HCT116 (cell line): ENCODE measurements around the gene DGKB. TPM values are rescaled to one million over a fixed set of nuclear protein-coding genes. Genes with fewer than 3 reads are reported as not detected.
"Not testable (repeated sequence)": the region's sequence is repeated elsewhere in the genome, so short reads cannot be mapped to it uniquely, and the experiment has no call there.

Source experiments
- ATAC-seq: fragments of 200-7000 bp; cut with Tn5 transposase; 2 replicates; pipeline ENCODE4 v1.9.1; 2020; ENCODE audit warnings: mild to moderate bottlenecking, moderate library complexity
- BruUV-seq: library from RNA; stranded (reverse); fragments of 400-500 nt; replicated peaks from 2 replicates; lab custom pipeline; 2021; lab: Mats Ljungman, UMichigan
- CTCF ChIA-PET: fragments of 300-600 bp; sonication (Branson Sonifier 250); formaldehyde crosslinking; loops from one replicate; lab custom pipeline; 2021; ENCODE audit warnings: antibody characterized with exemption; lab: Charles Lee
- POLR2A ChIA-PET: fragments of 300-600, 350-600 bp; sonication (Branson Sonifier 250); formaldehyde crosslinking; loops from one replicate; lab custom pipeline; 2021; ENCODE audit warnings: antibody characterized with exemption; lab: Charles Lee
- RAD21 ChIA-PET, 2 experiments: fragments of 300-600 bp; sonication (Branson Sonifier 250); formaldehyde crosslinking; loops; one replicate each; lab custom pipeline; 2023; ENCODE audit warnings: low total read pairs in 2 of 2; ENCODE audit not compliant: uncharacterized antibody in 2 of 2, unreplicated experiment in 2 of 2, low non-redundant PET in 1 of 2; lab: Charles Lee
- DNase-seq: peaks from one replicate; pipeline ENCODE4 v3.0.0-alpha.2; 2010; ENCODE audit warnings: low read depth, low spot score
- H2AFZ ChIP-seq: fragments of 200-600 bp; shearing (Covaris generic), sonication (generic); 2 replicates; pipeline ENCODE4 v1.6.1; 2017; ENCODE audit warnings: low read depth, mixed run types, mixed read lengths, antibody characterized with exemption, low read length; ENCODE audit not compliant: poor library complexity, severe bottlenecking
- H3K27ac ChIP-seq: 2 replicates; pipeline ENCODE4 v1.5.1; 2012; ENCODE audit warnings: low read depth, low read length
- H3K27me3 ChIP-seq: fragments of 200-600 bp; sonication (generic); 2 replicates; pipeline ENCODE4 v1.6.1; 2016; ENCODE audit warnings: mixed run types, low read length, mixed read lengths; ENCODE audit not compliant: insufficient read depth
- H3K36me3 ChIP-seq, 2 experiments: fragments of 200-500 bp in 1 of 2; fragments of 200-600 bp in 1 of 2; sonication (Bioruptor generic) in 1 of 2; sonication (generic) in 1 of 2; 2 replicates each; pipeline versions ENCODE4 v1.5.1 to v1.6.1; 2014 to 2016; ENCODE audit warnings: low read length in 2 of 2, inconsistent platforms in 1 of 2, mixed read lengths in 1 of 2, mixed run types in 1 of 2; ENCODE audit not compliant: insufficient read depth in 2 of 2, control insufficient read depth in 1 of 2
- H3K4me1 ChIP-seq, 2 experiments: fragments of 200-600 bp in 1 of 2; sonication (generic) in 1 of 2; 2 replicates each; pipeline versions ENCODE4 v1.5.1 to v1.6.1; 2012 to 2017; ENCODE audit warnings: low read length in 2 of 2, inconsistent platforms in 1 of 2, mild to moderate bottlenecking in 1 of 2, mixed read lengths in 1 of 2, mixed run types in 1 of 2, moderate library complexity in 1 of 2; ENCODE audit not compliant: insufficient read depth in 2 of 2, control insufficient read depth in 1 of 2
- H3K4me2 ChIP-seq: fragments of 200-600 bp; sonication (generic); 2 replicates; pipeline ENCODE4 v1.6.1; 2017; ENCODE audit warnings: mixed run types, low read length, mixed read lengths
- H3K4me3 ChIP-seq, 2 experiments: fragments of 200-600 bp in 1 of 2; sonication (generic) in 1 of 2; replicated peaks in 1 of 2; 2 replicates each; pipeline ENCODE4 v1.5.1; 2011 to 2016; ENCODE audit warnings: low read length in 2 of 2, control low read depth in 1 of 2, low read depth in 1 of 2, mild to moderate bottlenecking in 1 of 2, mixed read lengths in 1 of 2, mixed run types in 1 of 2
- H3K79me2 ChIP-seq: fragments of 200-600 bp; sonication (generic); 2 replicates; pipeline ENCODE4 v1.6.1; 2017; ENCODE audit warnings: mild to moderate bottlenecking, mixed run types, low read length, moderate library complexity, mixed read lengths; ENCODE audit not compliant: insufficient read depth
- H3K9ac ChIP-seq: fragments of 200-600 bp; sonication (generic); 2 replicates; pipeline ENCODE4 v1.6.1; 2016; ENCODE audit warnings: low read length, mixed read lengths
- H3K9me2 ChIP-seq: fragments of 200-600 bp; sonication (generic), shearing (Covaris generic); 2 replicates; pipeline ENCODE4 v1.6.1; 2017; ENCODE audit warnings: mixed run types, mild to moderate bottlenecking, moderate library complexity; ENCODE audit not compliant: insufficient read depth
- H3K9me3 ChIP-seq, 2 experiments: fragments of 200-500 bp in 1 of 2; fragments of 200-600 bp in 1 of 2; sonication (Bioruptor generic) in 1 of 2; sonication (generic) in 1 of 2; 2 replicates each; pipeline ENCODE4 v1.6.1; 2014 to 2017; ENCODE audit warnings: low read length in 2 of 2, mixed read lengths in 2 of 2, inconsistent platforms in 1 of 2, low read depth in 1 of 2, mild to moderate bottlenecking in 1 of 2, mixed run types in 1 of 2, moderate library complexity in 1 of 2; ENCODE audit not compliant: control insufficient read depth in 1 of 2, insufficient read depth in 1 of 2
- H4K20me1 ChIP-seq: fragments of 200-600 bp; sonication (generic), shearing (Covaris generic); 2 replicates; pipeline ENCODE4 v1.6.1; 2017; ENCODE audit warnings: mixed run types, mild to moderate bottlenecking, moderate library complexity; ENCODE audit not compliant: insufficient read depth
- intact Hi-C: fragments of 100-400 bp; cut with micrococcal nuclease; formaldehyde crosslinking; loops from 2 replicates; pipeline ENCODE4 v1.10.0; 2022
- total RNA-seq: library from RNA; stranded (reverse); gene quantifications from one replicate; pipeline ENCODE4 v1.2.1, GENCODE V29; 2021; ENCODE audit not compliant: unreplicated experiment
- TF ChIP-seq, protein P1 (sequence below): IDR thresholded peaks from 2 replicates; pipeline ENCODE4 v1.6.1; 2012; ENCODE audit warnings: low read depth

DGKB gene
- total RNA-seq, 1 experiment from 2014 or later, result 0.05 TPM

DNA sequence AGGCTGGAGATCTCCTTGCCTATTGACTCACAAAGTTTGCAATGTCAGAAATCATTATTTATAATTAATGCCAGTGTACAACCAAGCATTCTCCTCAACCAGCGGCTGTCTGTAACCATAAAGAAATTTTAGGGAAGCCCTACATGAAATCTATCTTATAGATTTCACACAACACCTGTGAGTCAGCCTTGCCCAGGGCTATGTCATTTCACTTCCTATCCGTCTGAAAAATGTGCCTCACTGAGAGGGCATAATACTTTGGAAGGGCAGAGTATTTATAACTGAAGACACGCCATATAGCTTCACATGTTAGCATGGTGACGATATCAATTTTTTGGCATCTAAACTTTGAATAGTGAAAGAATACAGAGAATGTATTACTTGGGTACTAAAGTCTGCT, 616.5 kb downstream of the DGKB start:
- BruUV-seq, result no TSS peak
- H3K9me3 ChIP-seq, result no peaks in the 10 kb centered on the region
- intact Hi-C loops, result no loop called here

DNA sequence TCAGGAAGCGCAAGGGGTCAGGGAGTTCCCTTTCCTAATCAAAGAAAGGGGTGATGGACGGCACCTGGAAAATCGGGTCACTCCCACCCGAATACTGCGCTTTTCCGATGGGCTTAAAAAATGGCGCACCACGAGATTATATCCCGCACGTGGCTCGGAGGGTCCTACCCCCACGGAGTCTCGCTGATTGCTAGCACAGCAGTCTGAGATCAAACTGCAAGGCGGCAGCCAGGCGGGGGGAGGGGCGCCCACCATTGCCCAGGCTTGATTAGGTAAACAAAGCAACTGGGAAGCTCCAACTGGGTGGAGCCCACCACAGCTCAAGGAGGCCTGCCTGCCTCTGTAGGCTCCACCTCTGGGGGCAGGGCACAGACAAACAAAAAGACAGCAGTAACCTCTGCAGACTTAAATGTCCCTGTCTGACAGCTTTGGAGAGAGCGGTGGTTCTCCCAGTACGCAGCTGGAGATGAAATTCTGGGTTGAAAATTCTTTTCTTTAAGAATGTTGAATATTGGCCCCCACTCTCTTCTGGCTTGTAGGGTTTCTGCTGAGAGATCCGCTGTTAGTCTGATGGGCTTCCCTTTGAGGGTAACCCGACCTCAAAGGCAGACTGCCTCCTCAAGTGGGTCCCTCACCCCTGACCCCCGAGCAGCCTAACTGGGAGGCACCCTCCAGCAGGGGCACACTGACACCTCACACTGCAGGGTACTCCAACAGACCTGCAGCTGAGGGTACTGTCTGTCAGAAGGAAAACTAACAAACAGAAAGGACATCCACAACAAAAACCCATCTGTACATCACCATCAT, 623.3 kb downstream of the DGKB start:
- BruUV-seq, CTCF ChIA-PET, intact Hi-C loops, H3K27ac ChIP-seq, RAD21 ChIA-PET, H4K20me1 ChIP-seq, H3K79me2 ChIP-seq, H3K9ac ChIP-seq, H3K36me3 ChIP-seq, H3K9me3 ChIP-seq, POLR2A ChIA-PET, H2AFZ ChIP-seq, H3K4me2 ChIP-seq, H3K9me2 ChIP-seq, H3K4me1 ChIP-seq, H3K4me3 ChIP-seq, ATAC-seq, DNase-seq, H3K27me3 ChIP-seq: not testable (repeated sequence)

More for the DNA sequence above, 616.5 kb downstream of the DGKB start:
- no peaks in the 10 kb centered on the region for H3K9me2 ChIP-seq
- CTCF ChIA-PET, result no interaction called here
- H4K20me1 ChIP-seq, result no peaks in the 10 kb centered on the region
- ATAC-seq (no peak), DNase-seq (no peak)
- H3K4me1 ChIP-seq, result no peaks in the 10 kb centered on the region
- H3K27me3 ChIP-seq, result no peaks in the 10 kb centered on the region
- RAD21 ChIA-PET, result no interaction called here
- TF ChIP-seq, protein P1, sequence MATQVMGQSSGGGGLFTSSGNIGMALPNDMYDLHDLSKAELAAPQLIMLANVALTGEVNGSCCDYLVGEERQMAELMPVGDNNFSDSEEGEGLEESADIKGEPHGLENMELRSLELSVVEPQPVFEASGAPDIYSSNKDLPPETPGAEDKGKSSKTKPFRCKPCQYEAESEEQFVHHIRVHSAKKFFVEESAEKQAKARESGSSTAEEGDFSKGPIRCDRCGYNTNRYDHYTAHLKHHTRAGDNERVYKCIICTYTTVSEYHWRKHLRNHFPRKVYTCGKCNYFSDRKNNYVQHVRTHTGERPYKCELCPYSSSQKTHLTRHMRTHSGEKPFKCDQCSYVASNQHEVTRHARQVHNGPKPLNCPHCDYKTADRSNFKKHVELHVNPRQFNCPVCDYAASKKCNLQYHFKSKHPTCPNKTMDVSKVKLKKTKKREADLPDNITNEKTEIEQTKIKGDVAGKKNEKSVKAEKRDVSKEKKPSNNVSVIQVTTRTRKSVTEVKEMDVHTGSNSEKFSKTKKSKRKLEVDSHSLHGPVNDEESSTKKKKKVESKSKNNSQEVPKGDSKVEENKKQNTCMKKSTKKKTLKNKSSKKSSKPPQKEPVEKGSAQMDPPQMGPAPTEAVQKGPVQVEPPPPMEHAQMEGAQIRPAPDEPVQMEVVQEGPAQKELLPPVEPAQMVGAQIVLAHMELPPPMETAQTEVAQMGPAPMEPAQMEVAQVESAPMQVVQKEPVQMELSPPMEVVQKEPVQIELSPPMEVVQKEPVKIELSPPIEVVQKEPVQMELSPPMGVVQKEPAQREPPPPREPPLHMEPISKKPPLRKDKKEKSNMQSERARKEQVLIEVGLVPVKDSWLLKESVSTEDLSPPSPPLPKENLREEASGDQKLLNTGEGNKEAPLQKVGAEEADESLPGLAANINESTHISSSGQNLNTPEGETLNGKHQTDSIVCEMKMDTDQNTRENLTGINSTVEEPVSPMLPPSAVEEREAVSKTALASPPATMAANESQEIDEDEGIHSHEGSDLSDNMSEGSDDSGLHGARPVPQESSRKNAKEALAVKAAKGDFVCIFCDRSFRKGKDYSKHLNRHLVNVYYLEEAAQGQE, result no peak
- no peak overlapping the region for H2AFZ ChIP-seq
- H3K4me3 ChIP-seq, result no peak overlapping the region
- H3K9ac ChIP-seq, result no peak overlapping the region
- POLR2A ChIA-PET, result no interaction called here
- H3K4me2 ChIP-seq, result no peak overlapping the region
- no peaks in the 10 kb centered on the region for H3K79me2 ChIP-seq
- no peak overlapping the region for H3K27ac ChIP-seq
- H3K36me3 ChIP-seq, result no peaks in the 10 kb centered on the region
